ENCODE results near the gene COL8A1.
A peak's percentile ranks its signal among the peaks of the same experiment; 100 is the strongest.

Gene COL8A1

DNA sequence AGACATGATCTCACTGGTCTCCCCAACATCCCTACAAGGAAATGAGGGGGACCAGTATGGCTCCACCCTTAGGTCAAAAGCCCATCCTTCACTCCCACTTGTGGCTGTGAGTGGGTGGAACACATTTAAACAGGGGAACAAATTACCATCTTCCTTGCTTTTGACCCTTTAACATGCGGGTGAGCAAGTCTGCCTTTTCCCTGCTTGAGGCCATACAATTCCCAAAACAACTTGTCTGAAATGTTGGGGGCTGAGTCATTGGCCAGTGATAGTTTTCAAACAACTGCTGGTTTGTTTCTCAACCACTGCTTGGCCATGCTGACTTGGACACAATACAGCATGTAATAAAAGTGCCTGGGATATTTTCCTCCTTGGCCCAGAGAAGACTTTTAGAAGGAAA lies 39.6 kb downstream of the COL8A1 start:
- DNase-seq, result no peak

DNA sequence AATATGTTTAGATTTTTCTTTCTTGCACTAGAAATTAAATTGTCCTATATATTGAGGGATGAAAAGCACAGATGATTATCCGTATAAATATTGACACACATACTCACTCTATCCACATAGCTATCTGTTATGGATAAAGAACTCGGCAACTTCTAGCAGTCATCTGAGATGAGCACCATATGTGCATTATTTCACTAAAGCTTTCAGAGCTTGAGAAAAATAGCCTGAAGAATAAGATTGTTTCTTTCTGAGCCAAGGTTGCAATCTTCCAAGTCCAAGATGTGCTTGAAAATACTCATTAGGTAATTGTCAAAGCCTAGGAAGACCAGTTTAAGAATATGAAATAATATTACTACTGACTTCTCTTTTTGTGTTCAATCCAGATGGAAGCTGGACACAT lies 40.5 kb downstream of the COL8A1 start:
- DNase-seq, result no peak

DNA sequence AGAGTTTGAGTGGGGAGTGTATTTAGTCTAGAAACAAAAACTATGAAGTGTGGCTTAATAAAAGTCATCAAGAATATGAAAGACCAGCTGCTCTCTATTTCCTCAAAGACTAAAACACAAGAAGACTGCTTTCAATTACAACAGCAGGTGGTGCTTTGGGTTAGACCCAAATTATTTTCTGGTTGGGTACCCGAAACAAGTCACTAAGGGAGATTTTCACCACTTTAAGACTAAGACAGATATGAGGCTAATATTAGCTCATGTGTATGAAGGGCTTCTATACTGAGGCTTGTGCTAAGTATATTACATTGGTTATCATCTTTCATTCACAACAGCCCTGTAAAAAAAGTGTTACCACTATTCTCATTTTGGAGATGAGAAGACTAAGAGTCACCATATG lies 43.1 kb downstream of the COL8A1 start:
- DNase-seq, result no peak

DNA sequence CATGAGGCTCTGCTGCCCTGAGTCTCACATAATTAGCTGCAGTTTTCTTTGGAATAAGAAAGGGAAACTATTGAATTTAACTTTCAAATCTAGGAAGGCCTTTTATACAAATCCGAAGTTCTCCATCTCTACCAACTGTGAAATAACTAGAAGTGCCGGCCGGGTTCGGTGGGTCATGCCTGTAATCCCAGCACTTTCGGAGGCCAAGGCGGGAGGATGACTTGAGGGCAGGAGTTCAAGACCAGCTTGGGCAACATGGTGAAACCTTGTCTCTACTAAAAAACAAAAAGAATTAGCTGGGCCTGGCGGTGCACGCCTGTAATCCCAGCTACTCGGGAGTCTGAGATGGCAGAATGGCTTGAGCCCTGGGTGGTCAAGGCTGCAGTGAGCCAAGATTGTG lies 43.6 kb downstream of the COL8A1 start:
- DNase-seq, result no peak

DNA sequence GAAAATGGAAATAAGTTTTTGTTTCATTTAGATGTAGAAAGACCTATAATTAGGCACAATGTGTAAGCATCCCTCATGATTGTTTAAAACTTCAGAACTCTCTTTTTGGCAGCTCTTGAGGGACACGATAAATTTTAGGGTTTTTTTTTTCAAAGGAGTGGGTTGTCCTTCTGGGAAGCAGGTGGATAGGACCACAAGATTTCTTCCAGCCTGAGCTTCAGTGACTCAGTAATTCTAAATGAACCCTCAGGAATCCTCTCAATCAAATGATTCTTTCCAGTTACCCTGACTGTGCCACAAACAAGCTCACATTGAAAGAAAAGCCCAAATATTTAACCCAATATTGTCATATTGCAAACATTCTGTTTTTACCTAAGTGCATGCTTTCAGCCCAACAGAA lies 45.1 kb downstream of the COL8A1 start:
- no peak for DNase-seq

DNA sequence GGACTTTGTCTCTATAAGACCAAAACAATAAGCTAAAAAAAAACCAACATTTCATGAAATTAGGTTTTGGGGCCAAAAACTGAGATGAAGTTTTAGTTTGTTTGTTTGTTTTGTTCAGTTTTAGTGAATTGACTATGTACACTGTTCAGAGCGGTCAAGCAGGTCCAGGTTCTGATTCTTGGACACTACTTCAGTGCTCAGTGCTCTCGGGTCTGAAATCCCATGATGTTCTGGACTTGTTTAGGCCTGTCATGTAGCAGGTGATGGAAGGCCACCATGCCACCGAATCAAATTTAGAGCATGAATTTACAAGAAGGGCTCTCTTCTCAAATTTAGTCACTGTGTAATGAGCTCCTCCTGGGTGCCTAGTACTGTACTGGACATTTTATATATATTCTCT lies 45.5 kb downstream of the COL8A1 start:
- DNase-seq, result no peak

DNA sequence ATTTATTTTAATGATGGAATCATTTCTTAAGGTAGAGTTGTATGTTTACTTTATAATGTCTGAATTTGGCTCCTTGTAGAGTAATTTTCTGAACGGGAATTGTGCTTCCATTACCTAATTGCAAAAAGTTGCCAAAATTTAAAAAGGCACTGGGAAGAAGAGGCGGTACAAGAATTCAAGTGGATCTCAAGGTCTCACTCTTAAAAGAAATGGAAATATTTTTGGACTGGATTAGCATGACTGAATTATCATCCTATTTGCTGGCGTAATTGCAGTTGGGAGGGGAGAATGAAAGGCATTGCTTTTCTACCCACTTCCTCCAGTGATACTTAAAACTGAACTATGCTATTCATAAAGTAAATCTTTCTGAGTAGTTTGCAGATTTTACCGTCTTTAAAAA lies 46.2 kb downstream of the COL8A1 start:
- DNase-seq, result no peak

DNA sequence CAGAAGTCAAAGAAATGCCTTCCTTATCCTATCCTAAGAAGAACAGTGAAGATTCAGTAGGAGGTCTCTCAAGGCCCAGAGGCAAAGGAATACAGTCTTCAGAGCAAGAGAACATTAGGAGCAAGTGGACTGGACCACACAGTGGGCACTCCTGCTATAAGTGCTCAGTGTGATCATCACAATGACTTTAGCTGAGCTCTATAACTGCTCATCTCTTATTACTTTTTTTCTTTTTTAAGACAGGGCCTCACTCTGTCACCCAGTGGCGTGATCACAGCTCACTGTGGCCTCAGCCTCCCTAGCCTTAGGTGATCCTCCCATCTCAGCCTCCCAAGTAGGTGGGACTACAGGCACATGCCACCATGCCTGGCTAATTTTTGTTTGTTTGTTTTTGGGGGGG lies 48.1 kb downstream of the COL8A1 start:
- DNase-seq, result no peak

DNA sequence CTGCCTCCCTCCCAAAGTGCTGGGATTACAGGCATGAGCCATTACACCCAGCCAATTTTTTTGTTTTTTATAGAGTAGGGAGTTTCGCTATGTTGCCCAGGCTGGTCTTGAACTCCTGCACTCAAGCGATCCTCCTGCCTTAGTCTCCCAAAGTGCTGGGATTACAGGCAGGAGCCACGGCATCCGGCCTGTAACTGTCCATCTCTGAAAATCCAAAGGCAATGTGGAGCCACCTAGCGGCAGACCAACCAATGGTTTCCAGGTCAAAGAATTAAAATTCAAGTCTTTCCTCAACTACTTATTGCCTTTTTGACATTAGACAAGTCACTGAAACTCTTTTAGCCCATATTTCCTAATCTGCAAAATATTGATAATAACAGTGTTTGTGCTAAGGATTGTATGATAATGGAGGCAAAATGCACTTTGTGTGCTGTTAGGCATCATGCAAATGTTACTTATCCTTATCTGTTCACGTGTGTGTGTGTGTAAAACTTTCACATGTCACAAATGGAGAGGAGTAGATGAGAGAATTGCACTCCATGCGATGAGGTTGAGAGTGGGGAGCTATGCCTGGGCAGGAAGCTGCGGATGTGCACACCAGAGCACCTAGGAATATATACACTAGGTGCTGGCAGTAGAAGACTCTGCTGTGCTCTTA lies 48.7 kb downstream of the COL8A1 start:
- DNase-seq, result peak in 1 of 4 experiments; percentile 0

DNA sequence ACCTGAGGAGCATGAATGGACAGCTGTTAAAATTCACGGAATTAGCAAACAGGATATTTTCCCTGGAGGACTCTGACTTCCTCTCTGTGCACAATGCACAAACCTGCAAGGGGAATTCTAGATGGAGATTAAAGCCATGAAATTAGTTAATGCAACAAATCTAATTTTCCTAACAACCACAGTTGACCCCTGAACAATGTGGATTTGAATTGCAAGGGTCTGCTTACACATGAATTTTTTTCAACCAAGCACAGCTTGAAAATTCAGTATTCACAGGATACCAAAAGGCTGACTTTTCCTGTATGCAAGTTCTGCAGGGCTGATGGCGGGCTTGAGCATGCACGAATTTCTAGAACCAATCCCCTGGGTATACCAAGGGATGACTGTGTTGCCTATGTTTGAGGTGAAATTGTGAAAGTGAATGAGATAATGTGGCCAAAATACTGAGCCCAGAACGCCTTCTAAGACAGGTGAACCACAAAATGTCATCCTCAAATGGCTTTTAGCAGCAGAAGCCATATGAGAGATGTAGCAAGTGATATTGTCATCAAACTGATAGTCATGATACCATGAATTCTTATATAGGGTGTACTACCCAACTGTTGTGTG lies 52.5 kb downstream of the COL8A1 start:
- no peak for DNase-seq

DNA sequence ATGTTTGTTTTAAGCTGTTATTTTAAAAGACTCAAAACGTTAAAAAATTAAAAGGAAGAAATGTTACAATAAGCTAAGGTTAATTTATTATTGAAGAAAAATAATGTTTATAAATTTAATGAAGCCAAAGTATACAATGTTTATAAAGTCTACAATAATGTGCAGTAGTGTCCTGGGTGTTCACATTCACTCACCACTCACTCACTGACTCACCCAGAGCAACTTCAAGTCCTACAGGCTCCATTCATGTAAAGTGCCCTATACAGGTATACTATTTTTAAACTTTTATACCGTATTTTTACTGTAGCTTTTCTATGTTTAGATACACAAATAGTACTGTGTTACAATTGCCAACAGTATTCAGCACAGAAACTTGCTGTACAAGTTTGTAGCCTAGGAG lies 55.2 kb downstream of the COL8A1 start:
- no peak for DNase-seq

DNA sequence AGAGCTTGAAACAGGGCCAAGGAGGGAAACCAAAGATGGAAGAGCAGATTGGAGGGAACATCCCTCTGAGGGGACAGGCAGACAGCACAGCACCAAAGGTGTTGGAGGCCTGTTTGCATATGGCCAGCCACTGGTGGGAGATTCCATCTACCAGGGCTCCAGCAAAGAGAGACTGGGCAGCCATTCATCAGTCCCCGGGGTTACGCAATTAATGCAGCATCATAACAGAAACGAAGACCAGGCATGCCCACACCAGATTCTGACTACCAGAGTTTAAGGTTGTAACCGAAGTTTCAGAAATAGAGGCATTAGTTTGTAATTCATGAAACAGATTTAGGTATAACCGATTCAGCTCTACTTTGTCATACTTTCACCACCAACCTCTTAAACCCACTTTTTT lies 58.1 kb downstream of the COL8A1 start:
- no peak for DNase-seq

DNA sequence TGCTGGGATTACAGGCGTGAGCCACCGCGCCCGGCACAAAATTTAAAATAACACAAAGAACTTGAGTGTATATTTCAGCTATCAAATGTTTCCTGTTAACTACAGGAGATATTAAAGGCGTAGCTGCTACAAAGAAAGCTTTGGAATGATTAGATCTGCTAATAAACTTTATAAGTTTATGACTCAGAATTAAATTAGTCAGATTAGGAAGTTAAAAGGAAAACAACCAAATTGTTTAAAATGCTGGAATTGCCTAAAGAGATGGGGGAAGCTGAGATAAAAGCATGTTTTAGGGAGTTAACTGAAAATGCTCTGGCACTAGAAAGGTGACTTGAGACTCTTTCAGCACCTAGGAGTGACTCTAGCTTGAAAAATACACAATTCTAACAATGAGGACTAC lies 58.9 kb downstream of the COL8A1 start:
- no peak for DNase-seq

DNA sequence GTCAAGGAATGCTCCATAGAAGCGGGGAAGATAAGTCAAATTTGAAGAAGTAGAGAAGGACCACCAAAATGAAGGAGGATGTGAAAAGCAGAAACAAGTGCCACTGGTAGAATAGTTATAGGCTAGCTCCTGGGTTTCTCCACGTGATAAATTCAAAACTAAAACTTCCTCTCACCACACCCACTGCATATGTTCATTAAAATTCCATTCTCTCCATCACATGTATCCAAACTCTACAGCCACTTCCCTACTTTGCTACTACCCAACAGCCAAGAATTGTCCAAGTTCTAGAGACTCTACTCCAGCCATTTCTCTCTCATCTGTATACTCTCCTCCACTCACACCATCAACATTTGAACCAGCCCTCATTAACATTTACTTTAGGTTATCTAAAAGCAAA lies 60.5 kb downstream of the COL8A1 start:
- DNase-seq, result no peak

DNA sequence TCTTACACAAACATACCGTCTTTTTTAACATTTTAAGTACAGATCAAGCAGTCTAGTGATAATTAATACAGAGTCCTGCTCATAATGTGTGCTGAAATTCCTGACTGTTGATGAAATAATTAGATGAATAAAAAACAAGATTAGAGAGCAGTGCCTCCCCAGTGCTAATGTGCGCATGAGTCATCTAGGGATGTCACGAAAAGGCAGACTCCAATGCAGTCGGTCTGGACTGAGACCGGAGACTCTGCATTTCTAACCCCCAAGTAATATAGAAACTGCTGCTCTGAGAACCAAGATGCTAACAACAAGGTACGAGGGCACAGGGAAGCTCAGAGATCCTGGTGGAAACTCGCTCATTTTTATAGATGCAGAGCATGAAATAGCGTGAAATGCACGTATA lies 61.4 kb downstream of the COL8A1 start:
- DNase-seq, result no peak

DNA sequence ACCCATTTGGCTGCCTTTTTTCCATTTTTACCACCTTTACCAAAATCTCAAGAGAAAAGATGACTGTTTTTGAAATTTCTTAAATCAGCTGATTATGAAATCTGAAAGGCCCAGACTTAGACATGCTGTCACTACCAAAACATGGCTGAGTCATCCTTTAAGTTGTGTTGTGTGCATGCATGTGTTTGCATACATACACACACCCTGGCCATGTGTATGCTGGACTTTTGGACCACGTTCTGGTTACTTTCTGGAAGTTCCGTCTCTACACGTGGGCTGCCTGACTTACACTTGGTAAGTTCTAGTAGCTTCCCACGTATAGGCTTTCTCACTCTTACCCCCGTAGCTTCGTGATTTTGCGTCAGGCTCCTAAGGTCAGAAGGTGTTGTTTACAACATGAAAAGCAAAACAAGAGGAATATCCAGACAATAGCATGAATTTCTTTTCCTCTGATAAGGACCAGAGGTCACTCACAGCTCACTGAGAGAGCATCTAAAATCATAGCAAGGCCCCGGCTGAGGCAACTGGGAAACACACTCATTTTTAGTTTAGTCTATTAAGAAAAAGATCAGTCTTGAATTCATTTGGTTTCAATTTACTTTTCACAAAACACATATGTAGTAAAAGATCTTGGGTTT lies 62.4 kb downstream of the COL8A1 start:
- DNase-seq, result no peak

DNA sequence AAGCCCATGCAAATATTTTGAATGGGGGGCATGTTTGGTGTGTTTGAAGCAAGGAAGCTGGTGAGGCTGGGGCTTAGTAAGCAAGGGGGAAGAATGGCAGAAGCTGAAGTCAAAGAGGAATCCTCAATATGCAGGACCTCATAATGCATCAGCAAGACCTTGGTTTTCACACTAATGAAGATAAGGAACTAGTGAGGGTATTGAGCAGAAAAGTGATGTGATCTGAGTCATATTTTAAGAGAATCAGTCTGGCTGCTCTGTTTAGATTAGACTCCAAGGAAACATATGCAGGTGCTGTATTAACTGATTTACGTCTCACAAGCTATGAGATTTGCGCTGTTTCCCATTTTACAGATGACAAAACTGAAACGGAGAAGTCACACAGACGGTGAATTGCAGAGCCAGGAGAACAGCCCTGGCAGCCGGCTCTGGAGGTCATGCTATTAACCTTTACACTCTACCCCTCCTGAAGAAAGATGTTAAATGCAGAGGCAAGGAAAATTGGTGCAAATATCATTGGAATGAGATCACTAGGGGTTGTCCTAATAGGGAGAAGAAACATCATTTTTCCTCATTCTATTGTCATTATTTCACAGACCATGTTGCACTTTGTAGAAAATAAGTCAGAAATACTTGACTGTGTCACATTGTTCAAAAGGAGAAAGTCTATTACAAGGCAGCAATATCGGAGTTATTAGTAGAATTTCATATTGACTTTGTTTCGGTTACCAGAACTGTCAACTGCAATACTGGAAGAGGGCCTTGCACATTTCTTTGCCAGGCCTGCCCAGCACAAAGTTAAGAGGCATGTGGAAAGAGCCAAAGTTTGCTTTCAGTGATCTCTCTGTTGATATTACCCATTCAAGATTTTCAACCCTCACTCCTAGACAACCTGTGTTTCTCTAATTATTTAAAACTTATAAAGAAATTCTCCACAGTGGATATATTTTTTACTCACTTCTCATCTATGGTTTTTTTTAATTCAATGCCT lies 64.9 kb downstream of the COL8A1 start:
- DNase-seq, result no peak

DNA sequence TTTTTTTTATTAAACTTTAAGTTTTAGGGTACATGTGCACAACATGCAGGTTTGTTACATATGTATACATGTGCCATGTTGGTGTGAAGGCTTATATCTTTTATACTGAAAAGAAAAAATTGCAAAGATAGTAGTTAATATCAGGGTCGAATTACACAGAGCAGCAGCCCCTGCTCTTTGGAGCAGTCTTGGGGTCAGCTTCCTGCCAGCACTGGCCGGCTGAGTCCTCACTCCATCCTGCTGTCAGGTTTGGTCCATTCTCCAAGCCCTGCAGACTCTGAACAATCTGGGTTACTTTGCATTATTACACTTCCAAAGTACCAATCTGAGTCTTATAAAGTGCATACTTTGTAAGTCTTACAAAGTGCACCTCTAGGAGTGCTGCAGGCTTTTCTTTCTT lies 66.0 kb downstream of the COL8A1 start:
- DNase-seq, result no peak

DNA sequence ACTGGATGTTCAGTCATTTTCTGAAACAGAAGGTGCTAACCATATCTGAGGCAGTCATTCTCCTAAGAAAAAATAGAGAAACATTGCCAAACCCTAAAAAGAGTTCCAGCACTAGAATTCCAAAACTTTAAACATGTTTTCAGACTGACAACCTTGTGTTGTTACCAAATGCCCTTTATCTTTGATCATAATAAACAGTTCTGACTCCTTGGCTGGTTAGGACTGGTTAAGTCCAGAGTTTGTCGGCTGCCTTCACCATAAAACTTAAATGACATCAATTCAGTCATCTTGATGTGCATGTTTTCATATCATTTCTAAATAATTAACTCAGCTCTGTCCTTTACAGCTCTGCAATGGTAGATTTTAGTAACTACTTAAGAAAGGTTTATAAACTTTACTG lies 68.0 kb downstream of the COL8A1 start:
- DNase-seq, result no peak

DNA sequence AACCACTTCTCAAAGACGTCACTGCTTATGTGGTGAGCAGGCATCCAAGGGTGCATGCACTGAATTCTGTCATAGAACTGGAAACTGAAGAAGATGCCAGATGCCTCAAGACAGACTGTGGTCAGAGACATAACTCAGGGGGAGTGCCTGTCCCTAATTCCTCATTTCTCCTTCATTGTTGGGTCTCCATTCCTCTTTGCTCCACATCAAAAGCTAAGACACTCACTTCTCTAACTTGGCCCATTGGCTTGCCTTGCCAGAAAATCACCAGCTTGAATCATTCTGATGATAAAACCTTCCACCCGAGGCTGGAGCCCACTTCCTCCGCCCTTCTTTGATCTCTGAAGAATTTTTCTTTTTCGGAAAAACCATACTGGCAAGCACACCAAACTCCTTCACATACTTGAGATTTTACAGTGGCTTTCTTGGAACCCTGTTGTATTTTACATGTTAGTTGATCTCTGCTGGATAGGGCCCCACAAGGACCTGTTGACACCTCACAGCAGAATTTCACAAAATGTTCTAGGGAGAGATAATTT lies 69.9 kb downstream of the COL8A1 start:
- DNase-seq, result no peak

DNA sequence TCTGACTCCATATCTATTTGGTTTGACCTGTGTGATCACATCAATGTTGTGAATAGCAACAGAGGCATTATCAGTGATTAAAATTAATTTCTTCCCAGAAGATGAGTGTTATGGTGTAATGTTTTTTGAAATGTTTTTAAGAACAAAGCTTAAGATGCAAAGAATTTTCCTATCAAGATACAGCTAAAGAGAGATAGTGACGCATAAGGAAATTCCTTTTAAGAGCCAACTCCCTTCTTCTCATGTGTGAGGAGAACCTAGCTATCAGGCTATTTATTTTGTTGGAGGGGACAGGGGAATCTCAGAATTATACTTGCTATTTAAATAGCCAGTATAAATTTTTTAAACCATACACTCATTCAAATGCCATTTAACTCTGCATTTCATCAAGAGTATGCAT lies 71.3 kb downstream of the COL8A1 start:
- no peak for DNase-seq

DNA sequence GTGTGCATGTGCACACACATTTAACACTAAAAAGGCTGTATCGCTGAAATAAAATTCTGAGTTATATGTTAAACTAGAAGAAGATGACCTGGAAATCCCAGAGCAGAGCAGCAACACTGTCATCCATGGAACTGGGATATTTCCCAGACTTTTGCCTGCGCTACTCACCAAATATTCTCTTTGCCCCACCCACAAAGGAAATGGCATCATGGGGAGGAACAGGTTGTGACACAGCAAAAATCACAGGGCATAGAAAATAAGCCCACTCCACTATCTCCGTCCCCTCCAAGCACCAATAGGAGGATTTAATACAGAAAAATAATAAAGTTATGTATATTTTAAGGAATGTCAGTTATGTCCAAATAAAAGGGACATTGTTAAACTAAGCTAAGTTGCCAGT lies 71.7 kb downstream of the COL8A1 start:
- DNase-seq, result no peak

DNA sequence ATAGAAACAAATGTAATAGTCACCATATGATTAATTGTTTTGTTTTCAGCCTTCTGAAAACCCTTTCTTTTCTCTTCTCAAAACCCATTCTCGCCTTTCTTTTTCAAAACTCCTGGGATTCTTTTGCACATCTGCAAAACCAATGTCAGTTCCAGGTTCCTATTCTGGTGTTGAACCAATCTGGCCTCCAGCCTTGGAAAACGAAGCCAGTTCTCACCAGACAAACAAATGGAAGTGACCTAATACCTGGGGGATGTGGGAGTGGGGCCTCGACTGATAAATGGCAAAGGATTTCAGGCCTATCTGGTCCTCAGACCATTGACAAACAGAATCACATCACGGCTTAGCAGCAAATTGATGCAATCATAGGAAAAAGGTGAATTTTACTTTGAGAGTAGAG lies 73.0 kb downstream of the COL8A1 start:
- DNase-seq, result no peak
